ENCODE results near the gene PRKAG2. TPM values are rescaled to one million over a fixed set of nuclear protein-coding genes. Genes with fewer than 3 reads are reported as not detected.
A peak's percentile ranks its signal among the peaks of the same experiment; 100 is the strongest.
"Not testable (repeated sequence)": the region's sequence is repeated elsewhere in the genome, so short reads cannot be mapped to it uniquely, and the experiment has no call there.

PRKAG2 gene
- total RNA-seq, 8 experiments from 2014 or later = 6.3 to 13.4 (median 8.5) TPM

GRCh38 chr7:151550656-151551286 lies 326.1 kb downstream of the PRKAG2 start:
- 20 to 100% (median 63%) methylated on average over 1 to 3 of the region's 3 CpGs; no CpG with 5 or more reads in 5 of the 10 experiments for WGBS, 10 experiments
- H3K27ac ChIP-seq = no peak overlapping the region
- H3K4me1 ChIP-seq (replicated peaks in 1 of 2) = no peaks in the 10 kb centered on the region
- ATAC-seq (replicated peaks in 6 of 8) = peak in 1 of 8 experiments; percentile 36
- no peak overlapping the region for H3K4me3 ChIP-seq
- in situ Hi-C loops (cut with MboI; ENCODE audit: low pct_unique_long_range_greater_than_20kb in 2 of 9, low sequenced_read_pairs in 9 of 9, unreplicated experiment in 9 of 9) = no loop called here

GRCh38 chr7:151549644-151550043 lies 327.3 kb downstream of the PRKAG2 start:
- no peak overlapping the region for H3K4me3 ChIP-seq
- no peak overlapping the region for H3K27ac ChIP-seq
- no peaks in the 10 kb centered on the region for H3K4me1 ChIP-seq (replicated peaks in 1 of 2)
- ATAC-seq (replicated peaks in 6 of 8) = no peak
- in situ Hi-C loops (cut with MboI; ENCODE audit: low pct_unique_long_range_greater_than_20kb in 2 of 9, low sequenced_read_pairs in 9 of 9, unreplicated experiment in 9 of 9) = no loop called here
- 40 to 98% (median 82%) methylated on average over 1 to 5 of the region's 6 CpGs; no CpG with 5 or more reads in 2 of the 10 experiments for WGBS, 10 experiments

- in situ Hi-C loops (cut with MboI; ENCODE audit: low pct_unique_long_range_greater_than_20kb in 2 of 9, low sequenced_read_pairs in 9 of 9, unreplicated experiment in 9 of 9) = no loop called here
- no peak for ATAC-seq (replicated peaks in 6 of 8)
- H3K4me3 ChIP-seq = no peak overlapping the region
- WGBS, 10 experiments = 79 to 100% (median 97%) methylated on average over 2 to 5 of the region's 7 CpGs; no CpG with 5 or more reads in 2 of the 10 experiments
- no peak overlapping the region for H3K27ac ChIP-seq
- no peaks in the 10 kb centered on the region for H3K4me1 ChIP-seq (replicated peaks in 1 of 2)
Observed at GRCh38 chr7:151549083-151549482, 327.8 kb downstream of the PRKAG2 start.

GRCh38 chr7:151544183-151544582 lies 332.7 kb downstream of the PRKAG2 start:
- ATAC-seq (replicated peaks in 6 of 8) = no peak
- Histone ChIP-seq H3K4me1 (replicated peaks in 1 of 2) (peaks cover 11% of the 10 kb centered on the region in 2 donors), H3K27ac (no peak overlapping the region), H3K4me3 (no peak overlapping the region)
- in situ Hi-C loops (cut with MboI; ENCODE audit: low pct_unique_long_range_greater_than_20kb in 2 of 9, low sequenced_read_pairs in 9 of 9, unreplicated experiment in 9 of 9) = no loop called here

GRCh38 chr7:151542606-151543130 lies 334.2 kb downstream of the PRKAG2 start:
- in situ Hi-C loops (cut with MboI; ENCODE audit: low pct_unique_long_range_greater_than_20kb in 2 of 9, low sequenced_read_pairs in 9 of 9, unreplicated experiment in 9 of 9) = no loop called here
- WGBS, 10 experiments = 67 to 100% (median 94%) methylated on average over 1 to 3 of the region's 6 CpGs; no CpG with 5 or more reads in 2 of the 10 experiments
- H3K4me3 ChIP-seq = no peak overlapping the region
- H3K27ac ChIP-seq = no peak overlapping the region
- ATAC-seq (replicated peaks in 6 of 8) = no peak
- H3K4me1 ChIP-seq (replicated peaks in 1 of 2) = peaks cover 23 to 26% of the 10 kb centered on the region in 2 donors

- no peak for ATAC-seq (replicated peaks in 6 of 8)
- no peak overlapping the region for H3K27ac ChIP-seq
- in situ Hi-C loops (cut with MboI; ENCODE audit: low pct_unique_long_range_greater_than_20kb in 2 of 9, low sequenced_read_pairs in 9 of 9, unreplicated experiment in 9 of 9) = no loop called here
- WGBS, 10 experiments = 61 to 89% (median 83%) methylated on average over 3 to 14 of the region's 17 CpGs
- no peak overlapping the region for H3K4me3 ChIP-seq
- H3K4me1 ChIP-seq (replicated peaks in 1 of 2) = peaks cover 23 to 31% of the 10 kb centered on the region in 2 donors
Observed at GRCh38 chr7:151541709-151542499, 335.0 kb downstream of the PRKAG2 start.

GRCh38 chr7:151540146-151540545 lies 336.8 kb downstream of the PRKAG2 start:
- H3K4me3 ChIP-seq = no peak overlapping the region
- 67 to 100% (median 97%) methylated on average over 1 to 4 of the region's 4 CpGs; no CpG with 5 or more reads in 4 of the 10 experiments for WGBS, 10 experiments
- ATAC-seq (replicated peaks in 6 of 8) = no peak
- peak overlapping the region; percentile 65 to 85 for H3K27ac ChIP-seq
- peaks cover 23 to 31% of the 10 kb centered on the region in 2 donors for H3K4me1 ChIP-seq (replicated peaks in 1 of 2)
- in situ Hi-C loops (cut with MboI; ENCODE audit: low pct_unique_long_range_greater_than_20kb in 2 of 9, low sequenced_read_pairs in 9 of 9, unreplicated experiment in 9 of 9) = no loop called here

- in situ Hi-C loops (cut with MboI; ENCODE audit: low pct_unique_long_range_greater_than_20kb in 2 of 9, low sequenced_read_pairs in 9 of 9, unreplicated experiment in 9 of 9) = no loop called here
- Histone ChIP-seq H3K4me3 (peak overlapping the region in 1 of 5 donors; percentile 15), H3K4me1 (replicated peaks in 1 of 2) (peaks cover 23 to 31% of the 10 kb centered on the region in 2 donors), H3K27ac (peak overlapping the region; percentile 65 to 85)
- 0 to 83% (median 18%) methylated on average over 1 to 8 of the region's 9 CpGs; no CpG with 5 or more reads in 1 of the 10 experiments for WGBS, 10 experiments
- peak; percentile 98 to 99 (median 99) for ATAC-seq (replicated peaks in 6 of 8)
Observed at GRCh38 chr7:151539088-151539671, 337.7 kb downstream of the PRKAG2 start.

GRCh38 chr7:151537818-151538561 lies 338.9 kb downstream of the PRKAG2 start:
- Histone ChIP-seq H3K4me1 (replicated peaks in 1 of 2) (peaks cover 23 to 31% of the 10 kb centered on the region in 2 donors), H3K4me3 (no peak overlapping the region), H3K27ac (peak overlapping the region; percentile 25 to 65)
- no peak for ATAC-seq (replicated peaks in 6 of 8)
- in situ Hi-C loops (cut with MboI; ENCODE audit: low pct_unique_long_range_greater_than_20kb in 2 of 9, low sequenced_read_pairs in 9 of 9, unreplicated experiment in 9 of 9) = no loop called here
- WGBS, 10 experiments = 12 to 80% (median 33%) methylated on average over 1 to 7 of the region's 8 CpGs

- H3K4me3 ChIP-seq; ATAC-seq (replicated peaks in 6 of 8); H3K27ac ChIP-seq; in situ Hi-C loops (cut with MboI; ENCODE audit: low pct_unique_long_range_greater_than_20kb in 2 of 9, low sequenced_read_pairs in 9 of 9, unreplicated experiment in 9 of 9): not testable (repeated sequence)
- 46 to 100% (median 89%) methylated on average over 1 to 2 of the region's 2 CpGs for WGBS, 10 experiments
- peaks cover 23 to 31% of the 10 kb centered on the region in 2 donors for H3K4me1 ChIP-seq (replicated peaks in 1 of 2)
Observed at GRCh38 chr7:151536178-151536577, 340.7 kb downstream of the PRKAG2 start.

- Histone ChIP-seq H3K4me3 (no peak overlapping the region), H3K4me1 (replicated peaks in 1 of 2) (no peaks in the 10 kb centered on the region), H3K27ac (no peak overlapping the region)
- no peak for ATAC-seq (replicated peaks in 6 of 8)
- in situ Hi-C loops (cut with MboI; ENCODE audit: low pct_unique_long_range_greater_than_20kb in 2 of 9, low sequenced_read_pairs in 9 of 9, unreplicated experiment in 9 of 9) = no loop called here
Observed at GRCh38 chr7:151529842-151530241, 347.1 kb downstream of the PRKAG2 start.

- Histone ChIP-seq H3K27ac (no peak overlapping the region), H3K4me3 (no peak overlapping the region), H3K4me1 (replicated peaks in 1 of 2) (peaks cover 0 to 7% of the 10 kb centered on the region in 2 donors)
- no peak for ATAC-seq (replicated peaks in 6 of 8)
- in situ Hi-C loops (cut with MboI; ENCODE audit: low pct_unique_long_range_greater_than_20kb in 2 of 9, low sequenced_read_pairs in 9 of 9, unreplicated experiment in 9 of 9) = no loop called here
- WGBS, 10 experiments = 50 to 100% (median 80%) methylated on average over 1 to 2 of the region's 2 CpGs; no CpG with 5 or more reads in 3 of the 10 experiments
Observed at GRCh38 chr7:151524845-151525244, 352.1 kb downstream of the PRKAG2 start.
